Measurements from ENCODE around the gene CELF3.
"Not testable (repeated sequence)": the region's sequence is repeated elsewhere in the genome, so short reads cannot be mapped to it uniquely, and the experiment has no call there.

- not testable (repeated sequence) for TF ChIP-seq CTCF (IDR thresholded peaks at IDR 0.05); EZH2 (IDR thresholded peaks at IDR 0.05; ENCODE audit: borderline replicate concordance, insufficient read depth, low read depth, low read length, poor library complexity, severe bottlenecking)
Observed at GRCh38 chr1:151733995-151734394, 17.4 kb upstream of the CELF3 start.
